Natural killer cell treated with Interleukin-12 subunit alpha and Interleukin-12 subunit beta and Interleukin-15 and Interleukin-18, amount 100 ng/mL, for 72 hours (primary cell): ENCODE results near the gene ENTHD1. TPM values are rescaled to one million over a fixed set of nuclear protein-coding genes. Genes with fewer than 3 reads are reported as not detected.

Experiments used
- ATAC-seq, 2 donors: fragments of 150-1000 bp; cut with Tn5 transposase in 1 of 2; sonication (Bioruptor Pico), chemical (Tn5 transposase) in 1 of 2; 2 replicates each; pipeline ENCODE4 v1.10.0; 2021
- DNase-seq: peaks from one replicate; pipeline ENCODE4 v3.0.0; 2022; ENCODE audit warnings: low spot score
- H3K27ac Mint-ChIP-seq, 2 donors: 1 replicate in 1 of 2; 2 replicates in 1 of 2; pipeline ENCODE4 v1.8.0; 2022; ENCODE audit warnings: mixed read lengths in 2 of 2, mild to moderate bottlenecking in 1 of 2, moderate library complexity in 1 of 2
- H3K27me3 Mint-ChIP-seq, 2 donors: 1 replicate in 1 of 2; 2 replicates in 1 of 2; pipeline ENCODE4 v1.8.0; 2022; ENCODE audit warnings: mixed read lengths in 2 of 2
- H3K36me3 Mint-ChIP-seq: one replicate; pipeline ENCODE4 v1.8.0; 2022; ENCODE audit warnings: mixed read lengths
- H3K4me1 Mint-ChIP-seq, 2 donors: 1 replicate in 1 of 2; 2 replicates in 1 of 2; pipeline ENCODE4 v1.8.0; 2022; ENCODE audit warnings: low read depth in 2 of 2, mixed read lengths in 2 of 2, mild to moderate bottlenecking in 1 of 2
- H3K4me3 Mint-ChIP-seq: one replicate; pipeline ENCODE4 v1.8.0; 2022; ENCODE audit warnings: mixed read lengths
- H3K9me3 Mint-ChIP-seq: 2 replicates; pipeline ENCODE4 v1.8.0; 2022; ENCODE audit warnings: mixed read lengths
- total RNA-seq, 2 donors: library from RNA; stranded (reverse); gene quantifications; one replicate each; pipeline ENCODE4 v1.2.3, GENCODE V29; 2022

Gene ENTHD1
- total RNA-seq, 2 donors from 2014 or later: not detected

GRCh38 chr22:39839917-39840510 is 53.5 kb downstream of the ENTHD1 start:
- H3K4me1 Mint-ChIP-seq: peaks cover 8 to 15% of the 10 kb centered on the region in 2 donors
- H3K9me3 Mint-ChIP-seq: no peaks in the 10 kb centered on the region
- no peak for DNase-seq
- H3K27ac Mint-ChIP-seq: peak overlapping the region in 1 of 2 donors; percentile 8
- H3K27me3 Mint-ChIP-seq: peaks cover 5 to 15% of the 10 kb centered on the region in 2 donors
- ATAC-seq: peak in 1 of 2 donors; percentile 93
- H3K4me3 Mint-ChIP-seq: no peak overlapping the region
- H3K36me3 Mint-ChIP-seq: no peaks in the 10 kb centered on the region

GRCh38 chr22:39839204-39839603 is 54.4 kb downstream of the ENTHD1 start:
- no peak for DNase-seq
- H3K9me3 Mint-ChIP-seq: no peaks in the 10 kb centered on the region
- peaks cover 9 to 22% of the 10 kb centered on the region in 2 donors for H3K27me3 Mint-ChIP-seq
- peak overlapping the region; percentile 18 for H3K4me3 Mint-ChIP-seq
- no peaks in the 10 kb centered on the region for H3K36me3 Mint-ChIP-seq
- ATAC-seq: no peak
- H3K27ac Mint-ChIP-seq: peak overlapping the region in 1 of 2 donors; percentile 8
- H3K4me1 Mint-ChIP-seq: peaks cover 8 to 15% of the 10 kb centered on the region in 2 donors

DNA sequence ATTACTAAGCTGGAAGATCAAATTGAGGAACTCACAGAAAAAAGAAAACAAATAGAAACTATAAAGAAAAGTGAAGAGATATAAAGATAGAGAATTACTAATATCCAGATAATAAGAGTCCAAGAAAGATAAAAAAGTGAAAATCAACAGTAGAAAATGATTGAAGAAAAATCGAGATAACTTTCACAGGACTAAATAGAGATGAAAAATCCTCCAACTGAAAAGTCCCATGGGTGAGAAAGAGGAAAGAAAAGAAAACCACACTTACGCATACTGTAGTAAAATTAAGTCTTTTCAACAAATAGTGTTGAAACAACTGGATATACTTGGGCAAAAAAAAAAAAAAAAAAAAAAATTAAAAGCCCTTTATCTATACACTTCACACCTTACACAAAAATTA is 60.0 kb downstream of the ENTHD1 start:
- ATAC-seq: no peak
- H3K4me3 Mint-ChIP-seq: no peak overlapping the region
- no peak overlapping the region for H3K27ac Mint-ChIP-seq
- H3K36me3 Mint-ChIP-seq: no peaks in the 10 kb centered on the region
- DNase-seq: no peak
- H3K4me1 Mint-ChIP-seq: no peaks in the 10 kb centered on the region
- H3K9me3 Mint-ChIP-seq: no peaks in the 10 kb centered on the region
- peaks cover 31 to 35% of the 10 kb centered on the region in 2 donors for H3K27me3 Mint-ChIP-seq

DNA sequence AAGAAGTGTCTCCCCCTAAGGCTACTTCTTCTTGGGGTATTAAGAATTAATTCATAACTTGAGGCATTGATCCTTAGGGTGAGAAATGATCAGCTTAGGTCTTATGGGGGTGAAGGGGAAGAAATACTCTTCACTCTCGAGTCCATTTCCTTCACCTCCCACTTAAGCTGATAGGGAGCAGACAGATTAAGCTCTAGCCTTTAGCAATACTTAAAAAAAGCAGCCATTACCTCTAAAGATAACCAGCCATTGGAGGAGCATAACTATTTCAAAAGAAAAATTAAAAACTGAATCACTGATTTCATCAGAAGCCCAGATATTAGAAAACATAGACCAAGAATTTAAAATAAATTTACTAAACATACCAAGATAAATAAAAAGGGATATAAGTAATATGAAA is 60.5 kb downstream of the ENTHD1 start:
- peaks cover 31 to 35% of the 10 kb centered on the region in 2 donors for H3K27me3 Mint-ChIP-seq
- no peaks in the 10 kb centered on the region for H3K36me3 Mint-ChIP-seq
- H3K4me1 Mint-ChIP-seq: no peaks in the 10 kb centered on the region
- ATAC-seq (no peak), DNase-seq (no peak)
- H3K9me3 Mint-ChIP-seq: no peaks in the 10 kb centered on the region
- no peak overlapping the region for H3K4me3 Mint-ChIP-seq
- H3K27ac Mint-ChIP-seq: no peak overlapping the region

- H3K4me3 Mint-ChIP-seq: no peak overlapping the region
These were observed 60.9 kb downstream of the ENTHD1 start for GRCh38 chr22:39832627-39833074.

GRCh38 chr22:39825661-39826102 is 67.9 kb downstream of the ENTHD1 start:
- H3K4me3 Mint-ChIP-seq: no peak overlapping the region
- peaks cover 0 to 12% of the 10 kb centered on the region in 2 donors for H3K4me1 Mint-ChIP-seq
- H3K9me3 Mint-ChIP-seq: no peaks in the 10 kb centered on the region
- peak in 1 of 2 donors; percentile 66 for ATAC-seq
- no peaks in the 10 kb centered on the region for H3K36me3 Mint-ChIP-seq
- peaks cover 4 to 8% of the 10 kb centered on the region in 2 donors for H3K27me3 Mint-ChIP-seq
- no peak for DNase-seq
- H3K27ac Mint-ChIP-seq: no peak overlapping the region

More at GRCh38 chr22:39832627-39833074, 60.9 kb downstream of the ENTHD1 start:
- H3K9me3 Mint-ChIP-seq: no peaks in the 10 kb centered on the region
- DNase-seq: no peak
- no peak overlapping the region for H3K27ac Mint-ChIP-seq
- H3K36me3 Mint-ChIP-seq: no peaks in the 10 kb centered on the region
- H3K4me1 Mint-ChIP-seq: no peaks in the 10 kb centered on the region
- ATAC-seq: no peak
- peaks cover 31 to 35% of the 10 kb centered on the region in 2 donors for H3K27me3 Mint-ChIP-seq

DNA sequence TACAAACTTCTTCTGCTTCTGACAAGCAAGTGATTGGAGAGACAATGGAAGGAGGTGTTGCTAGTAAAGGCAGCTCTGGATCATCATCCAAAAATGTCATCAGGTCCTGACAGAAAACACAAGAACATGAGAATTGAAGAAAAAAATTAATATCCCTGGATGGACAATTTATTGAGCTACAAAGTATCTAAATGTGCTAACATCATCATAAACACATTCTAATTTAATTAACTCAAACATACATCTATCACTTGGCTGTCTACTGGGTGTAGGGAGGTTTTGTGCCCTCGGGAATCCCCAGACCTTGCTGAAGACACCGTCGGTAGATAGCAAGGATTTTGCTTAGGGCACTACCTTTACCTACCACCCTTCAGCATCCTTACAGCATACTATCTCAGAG is 72.6 kb downstream of the ENTHD1 start:
- H3K9me3 Mint-ChIP-seq: no peaks in the 10 kb centered on the region
- H3K27me3 Mint-ChIP-seq: peaks cover 0 to 9% of the 10 kb centered on the region in 2 donors
- H3K27ac Mint-ChIP-seq: no peak overlapping the region
- no peak overlapping the region for H3K4me3 Mint-ChIP-seq
- H3K36me3 Mint-ChIP-seq: no peaks in the 10 kb centered on the region
- peaks cover 0 to 7% of the 10 kb centered on the region in 2 donors for H3K4me1 Mint-ChIP-seq
- no peak for DNase-seq
- no peak for ATAC-seq

- no peak for DNase-seq
- peaks cover 0 to 9% of the 10 kb centered on the region in 2 donors for H3K27me3 Mint-ChIP-seq
- no peaks in the 10 kb centered on the region for H3K9me3 Mint-ChIP-seq
- H3K27ac Mint-ChIP-seq: no peak overlapping the region
- no peak for ATAC-seq
- peaks cover 0 to under 1% of the 10 kb centered on the region in 2 donors for H3K4me1 Mint-ChIP-seq
- no peaks in the 10 kb centered on the region for H3K36me3 Mint-ChIP-seq
- no peak overlapping the region for H3K4me3 Mint-ChIP-seq
These were observed 73.3 kb downstream of the ENTHD1 start for GRCh38 chr22:39820256-39820655.

- Mint-ChIP-seq H3K4me1 (no peaks in the 10 kb centered on the region), H3K27me3 (peaks cover 0 to 6% of the 10 kb centered on the region in 2 donors), H3K27ac (no peak overlapping the region), H3K36me3 (no peaks in the 10 kb centered on the region), H3K9me3 (no peaks in the 10 kb centered on the region), H3K4me3 (no peak overlapping the region)
- DNase-seq (no peak), ATAC-seq (no peak)
These were observed 74.1 kb downstream of the ENTHD1 start for GRCh38 chr22:39819429-39819828.

- DNase-seq: no peak
- Mint-ChIP-seq H3K27ac (no peak overlapping the region), H3K36me3 (no peaks in the 10 kb centered on the region), H3K4me1 (no peaks in the 10 kb centered on the region), H3K9me3 (no peaks in the 10 kb centered on the region), H3K4me3 (no peak overlapping the region), H3K27me3 (peaks cover 0 to 7% of the 10 kb centered on the region in 2 donors)
- no peak for ATAC-seq
These were observed 75.5 kb downstream of the ENTHD1 start for GRCh38 chr22:39818094-39818493.

- no peak for DNase-seq
- Mint-ChIP-seq H3K4me1 (no peaks in the 10 kb centered on the region), H3K36me3 (no peaks in the 10 kb centered on the region), H3K4me3 (no peak overlapping the region), H3K27ac (no peak overlapping the region), H3K9me3 (no peaks in the 10 kb centered on the region), H3K27me3 (peaks cover 5 to 13% of the 10 kb centered on the region in 2 donors)
- no peak for ATAC-seq
These were observed 77.6 kb downstream of the ENTHD1 start for GRCh38 chr22:39815932-39816331.

- H3K36me3 Mint-ChIP-seq: no peaks in the 10 kb centered on the region
- no peak for DNase-seq
- H3K27ac Mint-ChIP-seq: no peak overlapping the region
- H3K4me3 Mint-ChIP-seq: no peak overlapping the region
- peak in 1 of 2 donors; percentile 43 for ATAC-seq
- H3K9me3 Mint-ChIP-seq: no peaks in the 10 kb centered on the region
- no peaks in the 10 kb centered on the region for H3K4me1 Mint-ChIP-seq
- peaks cover 5 to 9% of the 10 kb centered on the region in 2 donors for H3K27me3 Mint-ChIP-seq
These were observed 78.7 kb downstream of the ENTHD1 start for GRCh38 chr22:39814899-39815298.

DNA sequence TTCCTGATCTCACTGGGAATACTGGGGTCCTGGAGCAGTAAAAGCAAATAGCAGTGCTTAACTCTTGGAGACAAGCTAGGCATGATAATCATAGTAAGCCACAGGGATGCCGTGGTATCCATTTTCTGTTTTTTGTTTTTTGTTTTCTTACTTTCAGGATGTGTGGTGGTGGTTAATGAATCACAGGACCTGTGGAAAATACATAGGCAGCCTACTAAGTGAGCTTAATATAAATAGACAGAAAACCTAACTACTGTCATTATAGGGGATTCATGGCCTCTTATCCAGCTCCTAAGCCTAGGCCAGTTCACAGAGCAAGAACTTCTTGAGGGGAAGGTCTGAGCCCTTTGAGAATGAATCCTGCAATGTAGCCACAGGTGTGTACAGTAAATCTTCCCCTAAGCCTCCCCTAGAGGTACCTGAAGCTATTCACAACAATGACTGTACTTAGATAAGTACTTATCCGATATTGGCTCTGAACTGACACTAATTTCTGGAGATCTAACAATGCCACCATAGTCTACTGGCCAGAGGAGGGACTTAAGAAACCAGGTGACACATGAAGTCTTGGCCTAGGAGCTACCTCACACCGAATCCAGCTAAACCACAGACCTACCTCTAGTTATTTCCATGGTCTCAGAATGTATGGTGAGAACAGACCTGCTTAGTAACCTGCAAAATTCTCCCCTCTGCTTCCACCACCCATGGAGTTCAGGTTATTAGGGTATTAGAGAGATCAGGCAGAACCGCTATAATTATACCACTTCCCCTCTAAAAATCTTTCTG is 83.6 kb downstream of the ENTHD1 start:
- ATAC-seq: peak in 1 of 2 donors; percentile 36
- peaks cover 6 to 8% of the 10 kb centered on the region in 2 donors for H3K4me1 Mint-ChIP-seq

GRCh38 chr22:39808081-39808480 is 85.5 kb downstream of the ENTHD1 start:
- Mint-ChIP-seq H3K36me3 (no peaks in the 10 kb centered on the region), H3K27ac (no peak overlapping the region), H3K4me1 (peaks cover 6 to 8% of the 10 kb centered on the region in 2 donors), H3K27me3 (peaks cover 28 to 36% of the 10 kb centered on the region in 2 donors), H3K9me3 (no peaks in the 10 kb centered on the region), H3K4me3 (no peak overlapping the region)
- ATAC-seq (no peak), DNase-seq (no peak)

More for the DNA sequence above, 83.6 kb downstream of the ENTHD1 start:
- Mint-ChIP-seq H3K4me3 (no peak overlapping the region), H3K27ac (no peak overlapping the region), H3K36me3 (no peaks in the 10 kb centered on the region), H3K27me3 (peaks cover 19 to 22% of the 10 kb centered on the region in 2 donors), H3K9me3 (no peaks in the 10 kb centered on the region)
- no peak for DNase-seq
